ENCODE data around the gene QSER1.
"Not testable (repeated sequence)": the region's sequence is repeated elsewhere in the genome, so short reads cannot be mapped to it uniquely, and the experiment has no call there.

Gene QSER1

DNA sequence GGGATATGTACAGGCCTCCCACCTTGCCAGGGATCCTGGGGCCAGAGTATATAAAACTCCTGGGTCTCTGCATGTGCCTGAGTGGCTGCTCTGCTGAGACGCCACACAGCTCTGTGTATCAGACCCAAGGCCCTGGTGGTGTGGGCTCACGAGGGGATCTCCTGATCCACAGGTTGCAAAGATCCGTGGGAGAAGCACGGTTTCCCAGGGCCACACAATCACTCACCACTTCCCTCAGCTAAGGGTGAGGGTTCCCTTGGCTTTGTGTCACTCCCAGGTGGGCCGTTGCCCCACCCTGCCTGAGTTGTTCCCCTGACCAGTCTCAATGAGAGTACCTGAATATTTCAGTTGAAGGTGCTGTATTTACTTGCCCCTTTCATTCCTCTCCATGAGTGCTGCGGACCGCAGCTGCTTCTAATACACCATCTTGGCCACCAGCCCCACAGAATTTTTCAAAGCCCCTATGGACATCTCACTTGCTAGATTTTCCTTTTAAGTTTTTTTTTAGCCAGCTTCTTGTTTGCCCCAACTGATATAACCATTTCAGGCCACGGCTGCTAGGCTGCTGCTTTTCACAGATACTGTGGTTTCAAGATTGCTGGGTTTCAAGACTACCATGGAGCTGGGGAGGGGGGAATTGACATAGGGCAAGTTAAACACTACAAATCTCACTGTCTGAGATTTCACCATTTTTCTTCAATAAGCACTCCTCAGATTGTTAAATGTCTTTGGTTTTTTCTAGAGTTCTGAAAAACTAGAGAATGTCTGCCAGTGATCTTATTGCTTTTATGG, 109.3 kb downstream of the QSER1 start:
- FAIRE-seq: no peak

DNA sequence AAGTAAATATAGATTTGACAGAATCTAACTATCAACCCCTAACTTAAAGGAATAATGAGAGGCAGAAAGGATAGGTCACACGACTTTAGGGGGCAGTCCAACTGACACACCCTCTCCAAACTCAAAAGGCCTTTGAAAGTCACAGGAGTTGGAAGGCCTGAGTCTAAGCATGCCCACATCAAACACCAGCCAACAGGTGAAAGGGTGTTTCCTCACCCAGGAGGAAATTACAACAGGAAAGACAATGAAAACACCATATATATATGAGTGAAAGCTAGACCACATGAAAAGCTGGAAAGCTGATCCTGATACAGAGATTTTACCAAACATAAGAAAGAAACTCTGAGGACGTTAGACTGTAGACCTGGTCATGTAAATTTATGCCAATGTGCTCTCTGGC, 112.6 kb downstream of the QSER1 start:
- no peak for FAIRE-seq

DNA sequence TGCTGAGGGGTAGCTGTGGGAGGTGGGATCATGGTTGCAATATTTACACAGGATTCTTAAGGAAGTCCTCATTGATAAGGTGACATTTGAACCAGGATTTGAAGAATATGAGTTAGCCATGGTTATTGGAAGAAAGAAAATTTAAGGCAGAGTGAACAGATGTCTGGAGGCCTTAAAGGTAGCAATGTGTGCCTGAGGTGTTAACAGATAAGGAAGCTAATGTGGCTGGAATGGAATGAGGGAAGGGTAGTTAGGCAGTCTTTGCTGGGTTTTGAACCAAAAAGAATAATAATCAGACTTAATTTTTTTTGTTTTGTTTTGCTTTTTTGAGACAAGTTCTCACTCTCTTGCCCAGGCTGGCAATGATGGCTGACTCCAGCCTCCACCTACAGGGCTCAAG, 113.4 kb downstream of the QSER1 start:
- FAIRE-seq: no peak

DNA sequence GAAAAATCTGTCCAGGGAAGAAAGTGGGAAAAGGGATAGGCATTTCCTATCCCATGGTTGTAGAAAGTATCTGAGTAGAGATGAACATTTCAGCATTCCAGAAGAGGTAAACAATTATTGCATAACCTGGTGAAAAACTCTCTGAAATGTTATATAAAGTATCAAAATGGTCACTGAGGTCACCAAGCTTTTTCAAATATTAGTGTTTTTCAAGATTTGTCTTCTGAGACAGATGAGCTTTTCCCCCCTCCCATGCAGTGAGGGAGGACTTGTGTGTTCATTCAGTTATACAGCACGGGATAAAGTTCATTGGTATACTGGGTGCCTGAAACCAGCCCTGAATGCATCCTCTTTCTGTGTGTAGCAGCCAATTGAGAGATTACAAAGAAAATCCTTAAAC, 121.1 kb downstream of the QSER1 start:
- no peak for FAIRE-seq

DNA sequence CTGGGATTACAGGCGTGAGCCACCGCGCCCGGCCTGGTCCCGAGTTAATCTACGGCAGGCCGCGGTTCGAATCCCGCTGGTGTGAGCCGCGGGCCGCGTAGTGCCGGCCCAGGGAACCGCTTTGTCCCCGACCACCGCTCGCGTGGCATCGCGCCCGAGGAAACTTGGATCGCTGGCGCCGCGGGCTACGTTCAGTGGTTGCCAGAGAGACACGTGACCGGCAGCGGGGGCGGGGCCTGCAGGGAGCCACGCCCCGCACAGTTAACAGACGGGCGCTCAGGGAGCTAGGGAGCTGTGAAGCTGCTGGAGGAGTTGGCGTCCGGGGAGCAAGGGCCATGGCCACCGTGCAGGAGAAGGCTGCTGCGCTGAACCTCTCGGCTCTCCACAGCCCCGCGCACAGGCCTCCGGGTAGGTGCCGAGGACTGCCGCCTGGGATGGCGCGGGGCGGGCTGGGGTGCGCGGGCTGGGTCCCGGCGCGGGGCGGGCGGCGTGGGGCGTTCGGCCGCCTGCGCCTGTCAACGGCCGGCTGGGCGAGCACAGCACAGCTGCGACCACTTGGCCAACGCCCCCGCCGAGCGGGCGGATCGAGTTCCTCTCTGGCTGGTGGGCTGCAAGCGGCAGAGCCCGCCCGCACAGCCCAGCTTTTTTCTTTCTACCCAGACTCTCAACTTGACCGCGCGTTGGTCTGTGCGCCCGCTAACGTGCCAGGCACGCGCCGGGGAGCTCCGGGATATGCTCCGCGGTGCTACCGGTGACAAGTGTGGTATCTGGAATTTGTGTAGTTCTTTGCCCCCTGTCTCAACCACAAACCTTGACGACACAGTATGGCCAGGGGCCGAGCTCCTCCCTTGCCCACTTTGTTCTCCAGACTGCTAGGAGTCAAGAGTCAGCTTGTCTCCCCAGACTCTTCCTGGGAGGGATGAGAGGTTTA, 123.3 kb downstream of the QSER1 start, which contains the start of gene DEPDC7:
Gene DEPDC7, plus strand, starts transcription at position 258 of the 931 bp plus-strand sequence. Its CDS starts 78 bp downstream, at position 336.
- no peak for FAIRE-seq

DNA sequence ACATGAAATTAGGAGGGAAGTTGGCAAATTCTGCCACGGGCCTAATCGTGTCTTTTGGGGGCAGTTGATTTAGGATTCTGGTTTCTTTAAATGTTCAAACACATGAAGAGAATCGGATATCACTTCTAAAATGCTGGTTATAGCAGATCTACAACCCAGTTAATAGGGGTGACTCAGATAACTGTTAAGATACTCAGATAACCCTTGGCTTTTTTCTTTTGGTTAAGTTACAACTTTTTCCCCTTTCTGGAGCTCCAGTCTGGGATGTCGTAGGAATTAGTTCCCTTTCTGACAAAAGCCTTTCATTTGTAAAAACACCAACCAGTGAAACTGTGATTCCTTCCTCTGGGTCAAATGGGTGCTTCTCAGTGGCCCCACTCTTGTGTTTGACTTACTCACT, 124.0 kb downstream of the QSER1 start:
- FAIRE-seq: no peak

DNA sequence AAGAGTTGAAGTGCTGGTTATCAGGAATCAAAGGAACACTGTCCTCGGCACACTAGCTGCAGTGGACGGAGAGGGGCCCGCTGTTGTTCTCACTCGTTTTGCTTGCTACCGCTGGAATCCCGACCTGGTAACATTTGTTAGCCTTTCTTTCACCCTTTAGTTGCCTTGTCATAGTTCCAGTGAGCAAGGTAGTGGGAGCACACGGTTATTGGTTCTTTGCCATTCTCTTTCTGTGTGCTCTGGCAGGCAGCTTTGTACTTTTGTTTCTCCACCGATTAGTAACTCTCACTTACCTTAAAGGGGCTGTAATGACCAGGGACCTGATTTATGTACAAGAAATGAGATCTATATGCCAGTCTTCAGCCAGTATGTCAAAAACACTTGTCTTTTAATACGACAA, 124.9 kb downstream of the QSER1 start:
- no peak for FAIRE-seq

DNA sequence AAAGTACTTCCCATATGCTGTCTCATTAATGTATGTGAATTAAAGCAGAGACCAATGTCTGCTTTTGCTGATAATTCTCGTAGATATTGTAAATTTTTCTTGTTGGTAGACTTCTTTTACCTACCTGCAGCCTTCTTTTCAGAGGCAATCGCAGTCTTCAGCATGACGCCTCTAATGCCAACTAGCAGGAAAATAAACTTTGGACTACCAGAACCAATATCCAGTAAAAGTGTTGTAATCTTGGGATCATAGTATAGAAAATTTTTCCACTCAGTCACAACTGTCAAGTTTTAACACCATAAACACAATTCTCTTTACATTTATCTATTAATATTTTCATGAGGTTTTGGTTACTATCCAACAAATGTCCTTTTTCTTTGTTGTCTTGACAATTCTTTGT, 125.4 kb downstream of the QSER1 start:
- no peak for FAIRE-seq

DNA sequence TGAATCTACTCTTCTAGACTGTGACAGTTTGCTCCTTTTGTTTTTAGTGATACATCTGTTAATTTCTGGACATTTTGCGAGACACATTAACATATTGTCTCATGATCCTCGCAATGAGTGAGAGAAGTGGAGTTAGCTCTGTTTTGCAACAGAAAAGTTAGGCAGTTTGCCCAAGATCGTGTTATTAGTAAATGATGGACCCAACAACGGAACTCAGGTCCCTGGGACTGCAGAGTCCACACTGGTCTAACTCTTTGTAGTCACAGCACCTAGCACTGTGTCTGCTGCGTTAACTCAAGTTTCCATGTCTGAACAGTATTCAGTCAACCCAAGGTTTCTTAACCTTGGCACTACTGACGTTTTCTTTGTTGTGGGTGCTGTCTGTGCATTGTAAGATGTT, 126.2 kb downstream of the QSER1 start:
- no peak for FAIRE-seq

DNA sequence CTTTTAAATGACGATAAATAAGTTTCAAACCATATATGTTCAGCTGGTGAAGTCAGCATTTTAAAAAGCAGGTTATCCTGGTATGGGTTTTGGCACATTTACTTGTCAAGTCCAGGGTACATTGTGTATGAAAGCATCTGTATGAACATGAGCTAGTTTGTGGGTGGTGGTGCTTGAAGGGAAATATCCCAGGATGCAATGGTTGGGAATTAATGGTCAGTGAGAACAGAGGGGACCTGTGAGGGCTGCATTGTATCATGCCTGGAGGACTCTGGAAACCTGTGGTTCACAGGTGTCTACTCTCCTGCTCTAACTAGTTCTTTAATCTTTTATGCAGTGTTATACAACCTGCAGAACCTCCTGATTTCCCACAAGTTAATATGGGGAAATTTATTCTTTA, 128.9 kb downstream of the QSER1 start:
- no peak for FAIRE-seq

DNA sequence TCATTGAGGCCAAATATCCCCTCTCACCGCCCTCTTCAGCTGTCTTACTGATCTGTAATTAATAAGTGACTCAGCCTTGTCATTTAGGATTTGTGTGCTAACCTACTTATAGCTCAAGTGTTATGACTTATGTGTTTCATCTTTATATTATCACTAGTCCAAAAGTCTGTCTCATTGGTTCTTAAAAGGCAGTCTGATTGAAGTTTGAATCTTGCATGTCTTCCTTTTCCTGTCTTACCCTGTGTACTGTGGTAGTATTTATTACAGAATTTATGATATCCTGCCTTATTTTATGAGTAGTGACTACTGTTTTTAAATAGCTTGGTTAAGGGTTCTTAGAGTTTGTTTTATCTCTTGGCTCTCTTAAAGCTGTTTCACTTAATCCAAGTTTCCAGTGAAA, 129.3 kb downstream of the QSER1 start:
- no peak for FAIRE-seq

DNA sequence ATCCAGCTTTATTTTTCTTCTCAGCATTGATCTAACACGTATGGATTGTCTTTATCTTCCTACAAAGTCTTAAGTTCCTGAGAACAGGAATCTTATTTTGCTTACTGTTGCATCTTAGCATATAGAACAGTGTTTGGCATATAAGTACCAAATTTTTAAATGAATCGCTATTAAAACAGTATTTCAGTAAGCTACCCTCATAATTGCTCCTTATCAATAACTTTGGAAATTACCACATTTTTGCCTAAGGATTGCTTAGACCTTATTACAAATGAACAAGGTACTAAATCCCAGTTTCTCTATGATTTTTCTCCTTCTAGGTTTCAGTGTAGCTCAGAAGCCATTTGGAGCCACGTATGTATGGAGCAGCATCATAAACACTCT, 132.7 kb downstream of the QSER1 start:
- FAIRE-seq: no peak

DNA sequence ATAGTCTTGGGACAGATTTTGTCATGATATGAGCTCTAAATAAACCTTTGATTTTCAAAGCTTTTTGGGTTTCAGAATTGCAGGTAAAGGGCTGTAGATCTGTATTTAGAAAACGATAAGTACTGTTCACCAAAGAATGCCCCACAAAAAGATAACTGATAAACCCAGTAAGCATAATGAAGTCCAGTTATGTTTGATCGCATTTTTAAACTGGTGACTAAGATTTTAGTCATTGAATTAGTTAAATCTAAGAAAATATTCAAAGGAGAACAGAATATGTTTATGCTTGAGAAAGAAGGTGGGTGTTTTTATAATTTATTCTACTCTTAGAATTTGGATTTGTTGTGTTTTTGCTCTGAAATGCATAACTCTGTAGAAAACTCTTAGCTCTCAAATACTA, 134.6 kb downstream of the QSER1 start:
- no peak for FAIRE-seq

DNA sequence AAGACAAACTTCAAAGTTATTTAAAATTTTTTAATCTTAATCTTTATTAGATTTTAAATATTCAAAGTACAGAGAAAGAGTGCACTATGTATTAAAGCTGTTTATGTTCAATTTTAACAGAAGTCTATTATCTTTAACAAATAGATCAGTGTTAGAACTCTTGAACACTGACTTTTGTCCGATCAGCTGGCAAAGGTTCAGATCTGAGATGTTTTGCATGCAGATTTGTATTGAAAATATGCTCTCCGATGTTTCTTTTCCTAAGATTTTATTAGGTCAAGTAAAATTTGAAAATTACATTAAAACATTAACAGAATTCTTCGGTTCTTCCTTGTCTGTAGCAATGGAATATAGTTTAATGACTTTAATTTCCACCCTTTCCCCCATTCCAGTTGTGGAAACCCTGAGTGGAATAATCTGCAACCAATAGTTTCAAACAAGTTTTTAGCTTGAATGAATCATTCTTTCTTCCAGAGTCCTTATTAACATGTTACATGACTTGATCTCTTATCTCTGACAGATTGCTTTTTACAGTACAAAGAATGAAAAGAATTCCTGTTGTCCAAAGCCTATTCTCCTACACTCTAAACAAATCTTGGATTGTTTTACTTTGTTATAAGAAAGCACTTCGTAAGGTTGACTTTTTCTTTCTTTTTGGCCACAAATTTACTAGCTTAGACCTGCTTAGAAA, 135.4 kb downstream of the QSER1 start:
- no peak for FAIRE-seq

DNA sequence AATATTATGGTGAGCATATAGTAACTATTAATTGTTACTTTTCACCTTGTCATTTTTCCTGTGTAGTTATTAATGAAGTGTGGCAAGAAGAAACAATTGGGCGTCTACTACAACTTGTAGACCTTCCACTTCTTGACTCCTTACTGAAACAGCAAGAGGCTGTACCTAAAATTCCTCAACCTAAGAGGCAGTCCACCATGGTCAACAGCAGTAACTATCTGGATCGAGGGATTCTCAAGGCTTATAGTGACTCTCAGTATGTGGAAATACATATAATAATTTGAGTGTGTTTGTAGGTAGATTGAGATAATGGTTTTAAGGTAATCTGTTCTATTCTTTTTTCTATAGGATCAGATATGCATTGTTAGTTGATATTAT, 135.9 kb downstream of the QSER1 start:
- FAIRE-seq: no peak

DNA sequence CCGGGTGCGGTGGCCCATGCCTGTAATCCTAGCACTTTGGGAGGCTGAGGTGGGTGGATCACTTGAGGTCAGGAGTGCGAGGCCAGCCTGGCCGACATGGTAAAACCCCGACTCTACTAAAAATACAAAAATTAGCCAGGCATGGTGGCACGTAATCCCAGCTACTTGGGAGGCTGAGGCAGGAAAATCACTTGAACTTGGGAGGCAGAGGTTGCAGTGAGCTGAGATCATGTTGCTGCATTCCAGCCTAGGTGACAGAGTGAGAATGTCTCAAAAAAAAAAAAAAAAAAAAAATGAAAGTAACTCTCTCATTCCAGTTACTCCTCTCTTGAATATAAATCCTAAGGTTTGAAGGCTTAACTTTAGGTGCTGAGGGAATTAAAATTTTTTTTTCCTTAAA, 136.6 kb downstream of the QSER1 start:
- not testable (repeated sequence) for FAIRE-seq
